Lower leg skin (tissue), 3 donors: ENCODE data around the gene FRMD1.
"Not testable (repeated sequence)": the region's sequence is repeated elsewhere in the genome, so short reads cannot be mapped to it uniquely, and the experiment has no call there.

Experiments
- CTCF ChIP-seq, 3 donors: fragments of 450-650 bp; IDR thresholded peaks; one replicate each; pipeline ENCODE4 v1.5.1; 2016; ENCODE audit warnings: antibody characterized with exemption in 3 of 3, mild to moderate bottlenecking in 3 of 3, moderate library complexity in 2 of 3
- POLR2A ChIP-seq, 2 donors: fragments of 450-650 bp; IDR thresholded peaks; one replicate each; pipeline ENCODE4 v1.6.1; 2016 to 2017; ENCODE audit warnings: antibody characterized with exemption in 2 of 2, mild to moderate bottlenecking in 1 of 2, moderate library complexity in 1 of 2

- TF ChIP-seq POLR2A, CTCF (IDR thresholded peaks at IDR 0.05): not testable (repeated sequence)
These were observed 1.6 kb downstream of the FRMD1 start for GRCh38 chr6:168077401-168077800.
